ENCODE results near the gene FRMD4A. TPM values are rescaled to one million over a fixed set of nuclear protein-coding genes. Genes with fewer than 3 reads are reported as not detected.
"Not testable (repeated sequence)": the region's sequence is repeated elsewhere in the genome, so short reads cannot be mapped to it uniquely, and the experiment has no call there.

The FRMD4A gene
- total RNA-seq, 4 donors from 2014 or later: 13.7 to 27.2 (median 19.6) TPM

DNA sequence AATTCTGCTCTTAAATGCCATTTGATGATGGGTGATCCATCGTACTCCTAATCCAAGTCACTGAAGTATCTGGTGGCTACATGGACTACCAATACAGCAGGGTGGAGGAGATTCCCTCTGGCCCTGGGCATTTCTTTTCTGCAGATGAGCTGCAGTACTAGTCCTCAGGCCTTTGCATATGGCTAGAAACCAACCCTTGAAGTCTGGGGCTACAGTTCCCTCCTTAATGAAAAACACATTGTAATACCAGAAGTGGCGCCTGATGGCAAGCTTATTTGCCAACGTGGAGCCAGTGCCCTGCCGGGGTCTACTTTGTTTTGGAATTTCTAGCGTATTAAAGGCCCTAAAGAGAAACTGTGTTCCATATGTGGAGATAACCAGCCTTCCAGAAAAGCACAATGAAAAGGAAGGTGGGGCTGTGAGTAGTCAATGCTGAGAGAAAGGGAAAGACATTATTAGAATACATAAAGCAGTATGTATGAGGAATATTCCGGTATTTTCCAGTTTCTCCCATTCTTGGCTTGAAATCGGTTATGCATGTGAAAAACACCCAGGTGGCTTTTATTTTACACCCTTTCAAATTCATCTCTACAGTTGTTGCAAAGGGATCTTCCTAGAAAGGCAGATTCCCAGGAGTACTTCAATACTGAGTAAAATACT, 375.2 kb downstream of the FRMD4A start:
- 81 to 91% methylated on average over 2 to 6 of the region's 7 CpGs for WGBS, 2 donors (ENCODE audit: low coverage in 1 of 2)
- H3K4me1 ChIP-seq: peaks cover 2 to 42% (median 12%) of the 10 kb centered on the region in 3 donors
- no peaks in the 10 kb centered on the region for H3K27me3 ChIP-seq
- no peaks in the 10 kb centered on the region for H3K36me3 ChIP-seq
- TF ChIP-seq POLR2A (IDR thresholded peaks at IDR 0.05) (no peak), EP300 (IDR thresholded peaks at IDR 0.05) (no peak), POLR2AphosphoS5 (IDR thresholded peaks at IDR 0.05) (no peak)
- TF ChIP-seq, protein P1, sequence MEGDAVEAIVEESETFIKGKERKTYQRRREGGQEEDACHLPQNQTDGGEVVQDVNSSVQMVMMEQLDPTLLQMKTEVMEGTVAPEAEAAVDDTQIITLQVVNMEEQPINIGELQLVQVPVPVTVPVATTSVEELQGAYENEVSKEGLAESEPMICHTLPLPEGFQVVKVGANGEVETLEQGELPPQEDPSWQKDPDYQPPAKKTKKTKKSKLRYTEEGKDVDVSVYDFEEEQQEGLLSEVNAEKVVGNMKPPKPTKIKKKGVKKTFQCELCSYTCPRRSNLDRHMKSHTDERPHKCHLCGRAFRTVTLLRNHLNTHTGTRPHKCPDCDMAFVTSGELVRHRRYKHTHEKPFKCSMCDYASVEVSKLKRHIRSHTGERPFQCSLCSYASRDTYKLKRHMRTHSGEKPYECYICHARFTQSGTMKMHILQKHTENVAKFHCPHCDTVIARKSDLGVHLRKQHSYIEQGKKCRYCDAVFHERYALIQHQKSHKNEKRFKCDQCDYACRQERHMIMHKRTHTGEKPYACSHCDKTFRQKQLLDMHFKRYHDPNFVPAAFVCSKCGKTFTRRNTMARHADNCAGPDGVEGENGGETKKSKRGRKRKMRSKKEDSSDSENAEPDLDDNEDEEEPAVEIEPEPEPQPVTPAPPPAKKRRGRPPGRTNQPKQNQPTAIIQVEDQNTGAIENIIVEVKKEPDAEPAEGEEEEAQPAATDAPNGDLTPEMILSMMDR (IDR thresholded peaks at IDR 0.05): no peak
- H3K9me3 ChIP-seq: no peaks in the 10 kb centered on the region
- H3K4me3 ChIP-seq: no peak overlapping the region
- no peak for ATAC-seq
- peak overlapping the region in 2 of 4 donors; percentile 77 to 78 for H3K27ac ChIP-seq

- H3K9me3 ChIP-seq, H3K36me3 ChIP-seq, H3K4me3 ChIP-seq, H3K27ac ChIP-seq, H3K27me3 ChIP-seq, ATAC-seq: not testable (repeated sequence)
- H3K4me1 ChIP-seq: peaks cover 0 to 30% (median 4%) of the 10 kb centered on the region in 3 donors
- 88 to 90% methylated on average over 2 to 8 of the region's 8 CpGs for WGBS, 2 donors (ENCODE audit: low coverage in 1 of 2)
Measured at GRCh38 chr10:13954195-13954594, 376.5 kb downstream of the FRMD4A start.

DNA sequence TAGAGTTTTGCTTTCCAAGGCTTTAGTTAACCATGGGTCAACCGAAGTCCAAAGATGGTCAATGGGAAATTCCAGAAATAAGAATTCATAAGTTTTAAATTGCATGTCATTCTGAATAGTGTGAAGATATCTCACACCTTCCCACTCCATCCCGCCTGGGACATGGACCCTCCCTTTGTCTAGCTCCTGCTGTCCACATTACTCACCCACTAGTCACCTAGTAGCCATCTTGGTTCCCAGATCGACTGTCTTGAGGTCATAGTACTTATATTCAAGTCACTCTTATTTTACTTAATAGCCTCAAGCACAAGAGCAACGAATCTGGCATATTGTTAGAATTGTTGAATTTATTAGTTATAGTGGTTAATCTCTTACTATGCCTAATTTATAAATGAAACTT, 377.4 kb downstream of the FRMD4A start:
- Histone ChIP-seq H3K4me1 (peaks cover 0 to 23% (median 4%) of the 10 kb centered on the region in 3 donors), H3K4me3 (no peak overlapping the region), H3K27ac (no peak overlapping the region), H3K9me3 (no peaks in the 10 kb centered on the region), H3K36me3 (no peaks in the 10 kb centered on the region), H3K27me3 (no peaks in the 10 kb centered on the region)
- 92 to 96% methylated on average over 4 of the region's 4 CpGs for WGBS, 2 donors (ENCODE audit: low coverage in 1 of 2)
- ATAC-seq: no peak
- TF ChIP-seq EP300 (IDR thresholded peaks at IDR 0.05): no peak
- no peak for TF ChIP-seq POLR2AphosphoS5 (IDR thresholded peaks at IDR 0.05)
- TF ChIP-seq, protein P1 (IDR thresholded peaks at IDR 0.05): no peak
- no peak for TF ChIP-seq POLR2A (IDR thresholded peaks at IDR 0.05)

DNA sequence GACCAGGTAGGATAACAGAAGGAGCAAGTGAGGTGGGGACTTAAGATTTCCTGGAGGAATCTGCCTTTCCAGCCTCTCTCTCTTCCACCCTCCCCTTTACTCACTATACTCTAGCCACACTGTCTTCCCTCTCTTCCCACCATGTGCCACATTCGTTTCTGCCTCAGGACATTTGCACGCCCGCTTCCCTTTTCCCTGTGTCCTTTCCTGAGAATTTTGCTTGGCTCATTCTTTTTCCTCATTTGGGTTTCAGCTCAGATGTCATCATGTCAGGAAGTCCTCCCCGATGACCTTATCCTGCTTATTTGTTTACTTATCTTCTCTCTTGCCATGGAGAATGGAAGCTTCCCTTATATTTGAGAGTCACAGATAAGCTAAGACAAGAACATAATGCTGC, 380.2 kb downstream of the FRMD4A start:
- Histone ChIP-seq H3K27me3 (no peaks in the 10 kb centered on the region), H3K4me1 (peaks cover 0 to 15% (median 7%) of the 10 kb centered on the region in 3 donors), H3K27ac (peak overlapping the region in 3 of 4 donors; percentile 9 to 65 (median 46)), H3K9me3 (no peaks in the 10 kb centered on the region), H3K4me3 (no peak overlapping the region), H3K36me3 (no peaks in the 10 kb centered on the region)
- 74 to 77% methylated on average over 4 of the region's 4 CpGs for WGBS, 2 donors (ENCODE audit: low coverage in 1 of 2)
- no peak for TF ChIP-seq POLR2AphosphoS5 (IDR thresholded peaks at IDR 0.05)
- TF ChIP-seq, protein P1 (IDR thresholded peaks at IDR 0.05): no peak
- TF ChIP-seq EP300 (IDR thresholded peaks at IDR 0.05): no peak
- TF ChIP-seq POLR2A (IDR thresholded peaks at IDR 0.05): no peak
- no peak for ATAC-seq

- Histone ChIP-seq H3K4me3 (no peak overlapping the region), H3K9me3 (no peaks in the 10 kb centered on the region), H3K36me3 (no peaks in the 10 kb centered on the region), H3K27me3 (no peaks in the 10 kb centered on the region), H3K4me1 (peaks cover 0 to 20% (median 10%) of the 10 kb centered on the region in 3 donors), H3K27ac (peak overlapping the region in 3 of 4 donors; percentile 9 to 65 (median 46))
- peak; percentile 74 for ATAC-seq
- TF ChIP-seq, protein P1 (IDR thresholded peaks at IDR 0.05): no peak
- peak; percentile 28 for TF ChIP-seq POLR2AphosphoS5 (IDR thresholded peaks at IDR 0.05)
- 58 to 70% methylated on average over 3 of the region's 3 CpGs for WGBS, 2 donors (ENCODE audit: low coverage in 1 of 2)
Measured at GRCh38 chr10:13949844-13950542, 380.7 kb downstream of the FRMD4A start.
